PFSK-1 (cell line): ENCODE measurements around the gene CCDC134.

Experiments
- POLR2AphosphoS5 ChIP-seq: IDR thresholded peaks from 2 replicates; pipeline ENCODE4 v1.6.1; 2012; ENCODE audit warnings: low read depth, mild to moderate bottlenecking, control low read depth, low read length, moderate library complexity
- SIN3A ChIP-seq: IDR thresholded peaks from 2 replicates; pipeline ENCODE4 v1.6.1; 2012; ENCODE audit warnings: mild to moderate bottlenecking, low read length, moderate library complexity, borderline replicate concordance; ENCODE audit not compliant: insufficient read depth
- TAF1 ChIP-seq: IDR thresholded peaks from 2 replicates; pipeline ENCODE4 v1.6.1; 2012; ENCODE audit warnings: low read length, control low read depth, borderline replicate concordance; ENCODE audit not compliant: insufficient read depth
- TF ChIP-seq, protein P1 (sequence below), 2 experiments: IDR thresholded peaks; 2 replicates each; pipeline versions ENCODE4 v1.6.1 to v1.8.0; 2011 to 2012; ENCODE audit warnings: low read depth in 2 of 2, low read length in 2 of 2, control low read depth in 1 of 2, inconsistent platforms in 1 of 2, mild to moderate bottlenecking in 1 of 2, moderate library complexity in 1 of 2; ENCODE audit not compliant: insufficient read depth in 1 of 2

DNA sequence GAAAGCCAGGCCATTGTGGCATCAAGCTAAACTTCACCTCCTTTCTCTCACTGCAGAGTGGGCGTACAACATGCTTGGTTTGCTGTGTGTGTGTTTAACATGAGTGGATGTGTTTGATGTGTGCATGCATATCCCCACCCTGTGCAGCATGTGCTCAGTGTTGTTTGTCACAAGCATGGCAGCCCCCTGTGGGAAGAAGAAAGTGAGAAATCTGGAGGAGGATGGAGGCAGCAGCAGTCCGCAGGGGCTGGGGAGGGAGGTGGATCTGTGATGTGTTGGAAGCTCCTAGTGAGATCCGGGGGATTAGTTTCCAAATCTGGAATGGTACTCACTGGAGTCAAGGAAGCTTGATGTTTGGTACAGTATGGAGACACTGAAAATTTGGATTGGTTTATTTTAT is 24.1 kb upstream of the CCDC134 start:
- TF ChIP-seq SIN3A (no peak), TAF1 (no peak), POLR2AphosphoS5 (no peak)
- TF ChIP-seq, protein P1, sequence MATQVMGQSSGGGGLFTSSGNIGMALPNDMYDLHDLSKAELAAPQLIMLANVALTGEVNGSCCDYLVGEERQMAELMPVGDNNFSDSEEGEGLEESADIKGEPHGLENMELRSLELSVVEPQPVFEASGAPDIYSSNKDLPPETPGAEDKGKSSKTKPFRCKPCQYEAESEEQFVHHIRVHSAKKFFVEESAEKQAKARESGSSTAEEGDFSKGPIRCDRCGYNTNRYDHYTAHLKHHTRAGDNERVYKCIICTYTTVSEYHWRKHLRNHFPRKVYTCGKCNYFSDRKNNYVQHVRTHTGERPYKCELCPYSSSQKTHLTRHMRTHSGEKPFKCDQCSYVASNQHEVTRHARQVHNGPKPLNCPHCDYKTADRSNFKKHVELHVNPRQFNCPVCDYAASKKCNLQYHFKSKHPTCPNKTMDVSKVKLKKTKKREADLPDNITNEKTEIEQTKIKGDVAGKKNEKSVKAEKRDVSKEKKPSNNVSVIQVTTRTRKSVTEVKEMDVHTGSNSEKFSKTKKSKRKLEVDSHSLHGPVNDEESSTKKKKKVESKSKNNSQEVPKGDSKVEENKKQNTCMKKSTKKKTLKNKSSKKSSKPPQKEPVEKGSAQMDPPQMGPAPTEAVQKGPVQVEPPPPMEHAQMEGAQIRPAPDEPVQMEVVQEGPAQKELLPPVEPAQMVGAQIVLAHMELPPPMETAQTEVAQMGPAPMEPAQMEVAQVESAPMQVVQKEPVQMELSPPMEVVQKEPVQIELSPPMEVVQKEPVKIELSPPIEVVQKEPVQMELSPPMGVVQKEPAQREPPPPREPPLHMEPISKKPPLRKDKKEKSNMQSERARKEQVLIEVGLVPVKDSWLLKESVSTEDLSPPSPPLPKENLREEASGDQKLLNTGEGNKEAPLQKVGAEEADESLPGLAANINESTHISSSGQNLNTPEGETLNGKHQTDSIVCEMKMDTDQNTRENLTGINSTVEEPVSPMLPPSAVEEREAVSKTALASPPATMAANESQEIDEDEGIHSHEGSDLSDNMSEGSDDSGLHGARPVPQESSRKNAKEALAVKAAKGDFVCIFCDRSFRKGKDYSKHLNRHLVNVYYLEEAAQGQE (IDR thresholded peaks at IDR 0.05; ENCODE audit: insufficient read depth in 1 of 2, low read depth in 2 of 2, low read length in 2 of 2), result no peak
